Stimulated activated CD8-positive, alpha-beta memory T cell treated with anti-CD3 and anti-CD28 coated beads, Interleukin-12 subunit alpha, Interleukin-12 subunit beta, amount 100 ng/mL, for 24 hours (primary cell): ENCODE data around the gene SLC2A10.

Experiments
- DNase-seq: peaks from one replicate; pipeline ENCODE4 v3.0.0-alpha.2; 2020; ENCODE audit errors: extremely low read depth

The SLC2A10 gene

GRCh38 chr20:46682063-46682821, 27.2 kb upstream of the SLC2A10 start:
- no peak for DNase-seq

- DNase-seq = no peak
Measured at GRCh38 chr20:46683011-46683667, 26.3 kb upstream of the SLC2A10 start.

GRCh38 chr20:46683668-46683938, 25.8 kb upstream of the SLC2A10 start:
- DNase-seq = no peak

- DNase-seq = no peak
Measured at GRCh38 chr20:46683939-46684750, 25.3 kb upstream of the SLC2A10 start.

- DNase-seq = no peak
Measured at GRCh38 chr20:46688151-46689081, 21.0 kb upstream of the SLC2A10 start.

- peak; percentile 94 for DNase-seq
Measured at GRCh38 chr20:46689082-46689753, 20.2 kb upstream of the SLC2A10 start, which contains the start of gene TP53RK. TSS of gene TP53RK (minus strand) at chr20:46689444. CDS start at chr20:46689414, 30 bp downstream.

GRCh38 chr20:46689754-46690085, 19.7 kb upstream of the SLC2A10 start:
- no peak for DNase-seq

GRCh38 chr20:46690219-46691106, 19.0 kb upstream of the SLC2A10 start:
- DNase-seq = no peak

GRCh38 chr20:46691196-46691595, 18.3 kb upstream of the SLC2A10 start:
- no peak for DNase-seq

- DNase-seq = no peak
Measured at GRCh38 chr20:46694484-46694883, 15.0 kb upstream of the SLC2A10 start.

- DNase-seq = no peak
Measured at GRCh38 chr20:46695892-46696291, 13.6 kb upstream of the SLC2A10 start.

- DNase-seq = no peak
Measured at GRCh38 chr20:46696791-46697279, 12.6 kb upstream of the SLC2A10 start.

GRCh38 chr20:46698788-46699187, 10.7 kb upstream of the SLC2A10 start:
- DNase-seq = no peak

GRCh38 chr20:46699651-46700359, 9.6 kb upstream of the SLC2A10 start:
- no peak for DNase-seq

GRCh38 chr20:46700481-46700880, 9.0 kb upstream of the SLC2A10 start:
- DNase-seq = no peak

- DNase-seq = no peak
Measured at GRCh38 chr20:46701057-46701456, 8.4 kb upstream of the SLC2A10 start.

- DNase-seq = no peak
Measured at GRCh38 chr20:46701556-46701955, 7.9 kb upstream of the SLC2A10 start.

GRCh38 chr20:46701986-46702385, 7.5 kb upstream of the SLC2A10 start:
- no peak for DNase-seq

GRCh38 chr20:46702447-46703203, 6.8 kb upstream of the SLC2A10 start:
- DNase-seq = no peak
